H9 (cell line): ENCODE results near the gene ATXN10. TPM values are rescaled to one million over a fixed set of nuclear protein-coding genes. Genes with fewer than 3 reads are reported as not detected.

Experiments used
- DNase-seq: peaks from one replicate; pipeline ENCODE4 v3.0.0-alpha.2; 2017
- H2AFZ ChIP-seq: one replicate; pipeline ENCODE4 v1.6.1; 2013; ENCODE audit warnings: mild to moderate bottlenecking, low read length, control low read depth, moderate library complexity
- H2AK5ac ChIP-seq: 2 replicates; pipeline ENCODE4 v1.6.1; 2013; ENCODE audit warnings: low read length, control low read depth, mixed read lengths; ENCODE audit not compliant: insufficient read length
- H2BK120ac ChIP-seq: one replicate; pipeline ENCODE4 v1.6.1; 2013; ENCODE audit warnings: low read depth, mild to moderate bottlenecking, low read length, control low read depth, inconsistent platforms; ENCODE audit not compliant: poor library complexity, severe bottlenecking
- H2BK12ac ChIP-seq: 2 replicates; pipeline ENCODE4 v1.6.1; 2013; ENCODE audit warnings: low read length, control low read depth, mixed read lengths, low read depth; ENCODE audit not compliant: insufficient read length
- H2BK15ac ChIP-seq: 2 replicates; pipeline ENCODE4 v1.6.1; 2013; ENCODE audit warnings: low read depth, low read length, control low read depth
- H2BK20ac ChIP-seq: one replicate; pipeline ENCODE4 v1.6.1; 2013; ENCODE audit warnings: low read depth, mild to moderate bottlenecking, low read length, control low read depth, inconsistent platforms; ENCODE audit not compliant: poor library complexity, severe bottlenecking
- H2BK5ac ChIP-seq: 2 replicates; pipeline ENCODE4 v1.6.1; 2013; ENCODE audit warnings: low read length, control low read depth, mixed read lengths; ENCODE audit not compliant: insufficient read length
- H3K14ac ChIP-seq: 2 replicates; pipeline ENCODE4 v1.6.1; 2013; ENCODE audit warnings: low read length, control low read depth; ENCODE audit not compliant: insufficient read depth
- H3K18ac ChIP-seq: 2 replicates; pipeline ENCODE4 v1.6.1; 2013; ENCODE audit warnings: low read depth, mild to moderate bottlenecking, mixed read lengths, low read length, control low read depth; ENCODE audit not compliant: insufficient read length
- H3K23ac ChIP-seq: 2 replicates; pipeline ENCODE4 v1.6.1; 2013; ENCODE audit warnings: low read length, control low read depth, mixed read lengths, low read depth; ENCODE audit not compliant: insufficient read length
- H3K23me2 ChIP-seq: 2 replicates; pipeline ENCODE4 v1.6.1; 2013; ENCODE audit warnings: low read depth, mild to moderate bottlenecking, mixed read lengths, low read length, control low read depth; ENCODE audit not compliant: insufficient read length, poor library complexity, severe bottlenecking
- H3K27ac ChIP-seq: 2 replicates; pipeline ENCODE4 v1.5.1; 2013; ENCODE audit warnings: low read length, control low read depth, mixed read lengths, low read depth; ENCODE audit not compliant: insufficient read length
- H3K27me3 ChIP-seq: 2 replicates; pipeline ENCODE4 v1.6.1; 2013; ENCODE audit warnings: low read length, control low read depth, inconsistent platforms; ENCODE audit not compliant: insufficient read depth
- H3K4ac ChIP-seq: 2 replicates; pipeline ENCODE4 v1.6.1; 2013; ENCODE audit warnings: low read depth, mild to moderate bottlenecking, control low read depth, inconsistent platforms, low read length, moderate library complexity
- H3K4me1 ChIP-seq: 2 replicates; pipeline ENCODE4 v1.6.1; 2013; ENCODE audit warnings: low read length, control low read depth, inconsistent platforms; ENCODE audit not compliant: insufficient read depth
- H3K4me2 ChIP-seq: 2 replicates; pipeline ENCODE4 v1.6.1; 2013; ENCODE audit warnings: low read length, control low read depth, mixed read lengths; ENCODE audit not compliant: insufficient read length, insufficient read depth
- H3K56ac ChIP-seq: 2 replicates; pipeline ENCODE4 v1.6.1; 2013; ENCODE audit warnings: low read depth, mild to moderate bottlenecking, mixed read lengths, low read length, control low read depth; ENCODE audit not compliant: insufficient read length
- H3K79me1 ChIP-seq: 2 replicates; pipeline ENCODE4 v1.6.1; 2013; ENCODE audit warnings: low read depth, mild to moderate bottlenecking, moderate library complexity, low read length, control low read depth, inconsistent platforms; ENCODE audit not compliant: insufficient read depth, poor library complexity, severe bottlenecking
- H3K79me2 ChIP-seq: 2 replicates; pipeline ENCODE4 v1.6.1; 2013; ENCODE audit warnings: low read length, control low read depth, inconsistent platforms; ENCODE audit not compliant: insufficient read depth
- H3K9ac ChIP-seq: 2 replicates; pipeline ENCODE4 v1.6.1; 2013; ENCODE audit warnings: low read length, control low read depth, mixed read lengths; ENCODE audit not compliant: insufficient read length; ENCODE audit errors: extremely low read depth
- H3K9me3 ChIP-seq: one replicate; pipeline ENCODE4 v1.6.1; 2013; ENCODE audit warnings: low read depth, low read length, inconsistent platforms; ENCODE audit not compliant: control insufficient read depth
- H3T11ph ChIP-seq: one replicate; pipeline ENCODE4 v1.6.1; 2013; ENCODE audit warnings: mild to moderate bottlenecking, low read length, control low read depth, inconsistent platforms
- H4K20me1 ChIP-seq: one replicate; pipeline ENCODE4 v1.6.1; 2013; ENCODE audit not compliant: control insufficient read depth, insufficient read length, insufficient read depth
- H4K5ac ChIP-seq: 2 replicates; pipeline ENCODE4 v1.6.1; 2013; ENCODE audit warnings: low read depth, mild to moderate bottlenecking, mixed read lengths, low read length, control low read depth; ENCODE audit not compliant: insufficient read length
- H4K8ac ChIP-seq: replicated peaks from 2 replicates; pipeline ENCODE4 v1.6.1; 2013; ENCODE audit warnings: low read length, control low read depth, mixed read lengths, low read depth; ENCODE audit not compliant: insufficient read length
- H4K91ac ChIP-seq: 2 replicates; pipeline ENCODE4 v1.6.1; 2013; ENCODE audit warnings: low read depth, mild to moderate bottlenecking, moderate library complexity, mixed read lengths, low read length, control low read depth; ENCODE audit not compliant: insufficient read length
- H3K27ac Mint-ChIP-seq, 3 experiments: 2 replicates in 2 of 3; 3 replicates in 1 of 3; pipeline ENCODE4 v1.8.0; 2020 to 2021; ENCODE audit warnings: mixed read lengths in 3 of 3, mild to moderate bottlenecking in 1 of 3, moderate library complexity in 1 of 3
- H3K27me3 Mint-ChIP-seq: 2 replicates; pipeline ENCODE4 v1.8.0; 2021; ENCODE audit warnings: low read depth, mild to moderate bottlenecking, moderate library complexity, mixed read lengths
- H3K36me3 Mint-ChIP-seq, 3 experiments: 2 replicates in 2 of 3; 3 replicates in 1 of 3; pipeline ENCODE4 v1.8.0; 2020 to 2021; ENCODE audit warnings: low read depth in 3 of 3, mixed read lengths in 3 of 3; ENCODE audit not compliant: insufficient read depth in 1 of 3
- H3K4me1 Mint-ChIP-seq, 2 experiments: 2 replicates each; pipeline ENCODE4 v1.8.0; 2020; ENCODE audit warnings: mixed read lengths in 2 of 2
- H3K4me3 Mint-ChIP-seq, 2 experiments: 2 replicates in 1 of 2; 3 replicates in 1 of 2; pipeline ENCODE4 v1.8.0; 2020 to 2021; ENCODE audit warnings: mild to moderate bottlenecking in 2 of 2, mixed read lengths in 2 of 2, moderate library complexity in 1 of 2
- H3K9me3 Mint-ChIP-seq, 2 experiments: 2 replicates in 1 of 2; 3 replicates in 1 of 2; pipeline ENCODE4 v1.8.0; 2020; ENCODE audit warnings: mild to moderate bottlenecking in 2 of 2, mixed read lengths in 2 of 2, moderate library complexity in 1 of 2
- CTCF ChIP-seq: fragments of 200-600 bp; sonication (generic); conservative IDR thresholded peaks from 3 replicates; pipeline ENCODE4 v1.8.0; 2021; ENCODE audit warnings: antibody characterized with exemption, mild to moderate bottlenecking
- WGBS: extraction: QIAGEN DNeasy Blood & Tissue Kit; methylation state at CpG from one replicate; pipeline ENCODE4 v1.1.7; 2013; ENCODE audit warnings: missing lambda C conversion rate, low lambda C conversion rate, mixed read lengths; ENCODE audit not compliant: insufficient read length; ENCODE audit errors: extremely low coverage; 5-methylcytosine and 5-hydroxymethylcytosine counted together
- total RNA-seq: library from RNA; stranded (reverse); gene quantifications from 2 replicates; pipeline ENCODE4 v1.2.1, GENCODE V29; 2021

ATXN10 gene
- total RNA-seq, 1 experiment from 2014 or later, result 210 TPM

DNA sequence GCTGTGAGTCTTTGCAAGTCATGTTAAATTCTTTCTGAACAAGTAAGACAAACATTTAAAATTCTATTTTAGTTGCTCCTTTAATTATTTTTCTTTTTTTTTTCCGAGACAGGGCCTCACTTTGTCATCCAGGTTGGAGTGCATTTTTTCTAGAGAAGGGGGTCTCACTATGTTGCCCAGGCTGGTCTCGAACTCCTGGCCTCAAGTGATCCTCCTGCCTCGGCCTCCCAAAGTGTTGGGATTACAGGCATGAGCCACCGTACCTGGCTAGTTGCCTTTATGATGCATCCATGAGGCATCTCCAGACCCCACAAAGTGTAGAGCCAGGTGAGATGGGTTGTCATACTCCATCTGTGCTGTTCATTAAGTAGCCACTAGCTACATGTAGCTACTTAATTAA is 4.4 kb downstream of the ATXN10 start:
- no peak overlapping the region for H3K4me3 Mint-ChIP-seq
- H2BK15ac ChIP-seq, result no peak overlapping the region

More for the DNA sequence above, 4.4 kb downstream of the ATXN10 start:
- H3K9me3 ChIP-seq, result no peaks in the 10 kb centered on the region
- H2BK120ac ChIP-seq, result no peak overlapping the region
- H3K4me1 ChIP-seq, result no peaks in the 10 kb centered on the region
- H3K14ac ChIP-seq, result no peak overlapping the region
- Mint-ChIP-seq H3K27ac (no peak overlapping the region; a peak in 1 of 7 replicates), H3K4me1 (peaks cover 17 to 20% of the 10 kb centered on the region in 2 experiments), H3K36me3 (peaks cover 0 to 6% (median 3%) of the 10 kb centered on the region in 3 experiments; a peak in 3 of 7 replicates), H3K27me3 (no peaks in the 10 kb centered on the region), H3K9me3 (no peaks in the 10 kb centered on the region; a peak in 1 of 5 replicates)
- H2AFZ ChIP-seq, result no peak overlapping the region
- H2BK20ac ChIP-seq, result no peak overlapping the region
- H3K23me2 ChIP-seq, result peaks cover 8% of the 10 kb centered on the region
- no peak overlapping the region for H3K23ac ChIP-seq
- no peak overlapping the region for H3T11ph ChIP-seq
- peaks cover 13% of the 10 kb centered on the region for H3K79me1 ChIP-seq
- WGBS, result no CpG with 5 or more reads among the region's 4 CpGs
- no peak overlapping the region for H3K4me2 ChIP-seq
- no peak overlapping the region for H2BK5ac ChIP-seq
- H2BK12ac ChIP-seq, result no peak overlapping the region
- H2AK5ac ChIP-seq, result no peak overlapping the region
- H4K8ac ChIP-seq, result no peak overlapping the region
- H3K4ac ChIP-seq, result no peak overlapping the region
- DNase-seq, result no peak
- no peak overlapping the region for H3K18ac ChIP-seq
- H3K79me2 ChIP-seq, result peaks cover 52% of the 10 kb centered on the region; the same call in 1 of the 2 replicates
- H4K91ac ChIP-seq, result no peak overlapping the region
- no peak overlapping the region for H3K27ac ChIP-seq
- no peak overlapping the region for H3K9ac ChIP-seq
- no peak for TF ChIP-seq CTCF
- H4K5ac ChIP-seq, result no peak overlapping the region
- H3K27me3 ChIP-seq, result no peaks in the 10 kb centered on the region
- H3K56ac ChIP-seq, result no peak overlapping the region
- no peaks in the 10 kb centered on the region for H4K20me1 ChIP-seq
